Peyer's patch (tissue), 4 donors: Measurements from ENCODE around the gene PSPC1. TPM values are rescaled to one million over a fixed set of nuclear protein-coding genes. Genes with fewer than 3 reads are reported as not detected.
A peak's percentile ranks its signal among the peaks of the same experiment; 100 is the strongest.
"Not testable (repeated sequence)": the region's sequence is repeated elsewhere in the genome, so short reads cannot be mapped to it uniquely, and the experiment has no call there.

Experiments used
- DNase-seq, 3 donors: peaks; one replicate each; pipeline ENCODE4 v3.0.0-alpha.2; 2017 to 2019
- H3K27ac ChIP-seq, 4 donors: fragments of 200-600 bp; sonication (generic); one replicate each; pipeline ENCODE4 v1.5.1; 2016 to 2019
- H3K27me3 ChIP-seq, 2 donors: fragments of 200-600 bp; sonication (generic); one replicate each; pipeline ENCODE4 v1.5.1; 2019
- H3K36me3 ChIP-seq, 3 donors: fragments of 200-600 bp; sonication (generic); one replicate each; pipeline ENCODE4 v1.5.1; 2016 to 2019
- H3K4me1 ChIP-seq, 4 donors: fragments of 200-600 bp; sonication (generic); one replicate each; pipeline ENCODE4 v1.5.1; 2016 to 2019
- H3K4me3 ChIP-seq, 4 donors: fragments of 200-600 bp; sonication (generic); 1 replicate in 3 of 4; 2 replicates in 1 of 4; pipeline ENCODE4 v1.5.1; 2016 to 2019; ENCODE audit warnings: mild to moderate bottlenecking in 1 of 4
- H3K9me3 ChIP-seq, 4 donors: fragments of 200-600 bp; sonication (generic); one replicate each; pipeline ENCODE4 v1.5.1; 2016 to 2019; ENCODE audit warnings: mild to moderate bottlenecking in 1 of 4
- POLR2A ChIP-seq, 2 donors: fragments of 450-650 bp; IDR thresholded peaks; one replicate each; pipeline ENCODE4 v1.5.1; 2017; ENCODE audit warnings: antibody characterized with exemption in 2 of 2, mild to moderate bottlenecking in 2 of 2, moderate library complexity in 2 of 2
- total RNA-seq, 4 donors: library from RNA; depleted of rRNA; stranded (reverse); fragments of >200 nt; gene quantifications; one replicate each; pipeline ENCODE4 v1.1.0, GENCODE V29; 2016
- TF ChIP-seq, protein P1 (sequence below), 6 experiments: fragments of 450-650 bp in 4 of 6; fragments of 200-600 bp in 2 of 6; sonication (generic) in 1 of 6; IDR thresholded peaks; one replicate each; pipeline ENCODE4 v1.5.1; 2017 to 2019; ENCODE audit warnings: antibody characterized with exemption in 6 of 6, mild to moderate bottlenecking in 3 of 6, moderate library complexity in 1 of 6

Gene PSPC1
- total RNA-seq, 4 donors from 2014 or later = 39.6 to 337 (median 67.3) TPM

DNA sequence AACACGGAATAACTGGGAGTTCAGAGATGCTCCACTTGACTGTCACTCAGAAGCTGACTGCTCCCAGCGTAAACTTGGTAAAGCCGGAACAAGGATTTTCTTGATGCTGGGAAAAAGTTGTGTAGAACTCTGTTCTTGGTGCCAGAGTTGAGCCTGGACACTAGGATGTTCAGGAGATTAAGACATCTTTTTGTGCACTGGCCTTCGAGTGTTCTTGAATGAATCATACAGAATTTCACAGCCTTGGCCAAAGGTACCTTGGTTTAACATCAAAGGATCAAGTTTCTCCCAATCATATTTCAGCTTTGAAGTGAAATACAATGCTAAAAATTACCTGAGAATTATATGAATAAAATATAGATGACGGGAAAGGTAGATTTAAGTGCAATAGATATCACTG, 81.8 kb downstream of the PSPC1 start:
- DNase-seq, H3K27me3 ChIP-seq: not testable (repeated sequence)

DNA sequence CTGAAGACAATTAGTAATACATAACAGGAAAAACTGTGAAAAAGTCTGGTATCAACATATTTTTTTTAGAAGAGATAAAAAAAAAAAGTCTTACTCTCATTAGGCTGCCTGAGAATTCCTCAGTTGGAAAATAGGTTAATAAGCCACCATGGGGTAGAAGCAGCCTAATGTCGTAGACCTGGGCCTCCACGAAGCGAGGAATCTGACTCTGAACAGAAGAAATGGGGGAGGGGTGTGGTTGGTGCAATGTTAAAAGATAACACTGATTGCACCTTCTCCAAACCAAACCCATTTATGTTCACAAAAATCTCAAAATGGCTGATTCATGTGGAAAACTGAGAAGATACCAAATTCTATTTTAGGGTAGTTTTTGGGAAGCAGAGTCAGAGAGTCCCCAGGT, 86.9 kb downstream of the PSPC1 start:
- H3K27ac ChIP-seq = no peak overlapping the region
- no peak for DNase-seq
- TF ChIP-seq, protein P1, sequence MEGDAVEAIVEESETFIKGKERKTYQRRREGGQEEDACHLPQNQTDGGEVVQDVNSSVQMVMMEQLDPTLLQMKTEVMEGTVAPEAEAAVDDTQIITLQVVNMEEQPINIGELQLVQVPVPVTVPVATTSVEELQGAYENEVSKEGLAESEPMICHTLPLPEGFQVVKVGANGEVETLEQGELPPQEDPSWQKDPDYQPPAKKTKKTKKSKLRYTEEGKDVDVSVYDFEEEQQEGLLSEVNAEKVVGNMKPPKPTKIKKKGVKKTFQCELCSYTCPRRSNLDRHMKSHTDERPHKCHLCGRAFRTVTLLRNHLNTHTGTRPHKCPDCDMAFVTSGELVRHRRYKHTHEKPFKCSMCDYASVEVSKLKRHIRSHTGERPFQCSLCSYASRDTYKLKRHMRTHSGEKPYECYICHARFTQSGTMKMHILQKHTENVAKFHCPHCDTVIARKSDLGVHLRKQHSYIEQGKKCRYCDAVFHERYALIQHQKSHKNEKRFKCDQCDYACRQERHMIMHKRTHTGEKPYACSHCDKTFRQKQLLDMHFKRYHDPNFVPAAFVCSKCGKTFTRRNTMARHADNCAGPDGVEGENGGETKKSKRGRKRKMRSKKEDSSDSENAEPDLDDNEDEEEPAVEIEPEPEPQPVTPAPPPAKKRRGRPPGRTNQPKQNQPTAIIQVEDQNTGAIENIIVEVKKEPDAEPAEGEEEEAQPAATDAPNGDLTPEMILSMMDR (IDR thresholded peaks at IDR 0.05) = no peak
- TF ChIP-seq POLR2A (IDR thresholded peaks at IDR 0.05) = no peak
- no peak overlapping the region for H3K4me3 ChIP-seq
- H3K9me3 ChIP-seq = no peaks in the 10 kb centered on the region
- H3K4me1 ChIP-seq = no peaks in the 10 kb centered on the region
- no peaks in the 10 kb centered on the region for H3K36me3 ChIP-seq
- no peaks in the 10 kb centered on the region for H3K27me3 ChIP-seq

More for the DNA sequence above, 81.8 kb downstream of the PSPC1 start:
- not testable (repeated sequence) for H3K4me3 ChIP-seq, H3K4me1 ChIP-seq, H3K27ac ChIP-seq, H3K9me3 ChIP-seq, H3K36me3 ChIP-seq

DNA sequence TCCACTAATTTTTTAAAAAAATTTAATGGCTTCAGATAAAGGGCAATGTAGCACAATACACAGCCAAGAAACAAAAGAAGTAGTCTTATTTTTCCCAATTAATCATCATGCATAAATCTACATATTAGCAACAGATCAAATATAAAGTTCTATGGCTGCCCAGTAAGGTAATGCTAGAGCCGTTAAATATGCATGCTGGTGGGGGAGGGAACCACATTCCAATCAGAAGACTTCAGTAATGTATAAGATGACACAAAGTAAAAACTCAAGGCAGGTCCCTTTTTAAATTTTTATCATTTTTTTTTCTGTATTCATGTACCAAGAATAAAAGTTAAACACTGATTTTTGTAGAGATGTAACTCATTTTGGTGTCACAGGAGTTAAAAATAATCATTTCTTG, 87.3 kb downstream of the PSPC1 start:
- no peaks in the 10 kb centered on the region for H3K36me3 ChIP-seq
- H3K4me1 ChIP-seq = no peaks in the 10 kb centered on the region
- no peak for DNase-seq
- H3K27me3 ChIP-seq = no peaks in the 10 kb centered on the region
- H3K4me3 ChIP-seq = no peak overlapping the region
- H3K27ac ChIP-seq = no peak overlapping the region
- TF ChIP-seq, protein P1 (IDR thresholded peaks at IDR 0.05) = no peak
- no peak for TF ChIP-seq POLR2A (IDR thresholded peaks at IDR 0.05)
- H3K9me3 ChIP-seq = no peaks in the 10 kb centered on the region

DNA sequence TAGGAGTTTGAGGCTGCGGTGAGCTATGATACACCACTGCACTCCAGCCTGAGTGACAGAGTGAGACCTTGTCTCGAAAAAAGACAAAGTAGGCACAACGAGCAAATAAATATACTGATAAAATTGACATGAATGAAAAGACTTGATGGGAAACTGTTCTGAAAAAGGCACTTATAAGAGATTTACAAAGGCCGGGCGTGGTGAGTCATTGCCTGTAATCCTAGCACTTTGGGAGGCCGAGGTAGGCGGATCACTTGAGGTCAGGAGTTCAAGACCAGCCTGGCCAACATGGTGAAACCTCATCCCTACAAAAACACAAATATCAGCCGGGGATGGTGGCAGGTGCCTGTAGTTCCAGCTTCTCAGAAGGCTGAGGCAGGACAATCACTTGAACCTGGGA, 91.3 kb downstream of the PSPC1 start:
- not testable (repeated sequence) for H3K4me1 ChIP-seq

DNA sequence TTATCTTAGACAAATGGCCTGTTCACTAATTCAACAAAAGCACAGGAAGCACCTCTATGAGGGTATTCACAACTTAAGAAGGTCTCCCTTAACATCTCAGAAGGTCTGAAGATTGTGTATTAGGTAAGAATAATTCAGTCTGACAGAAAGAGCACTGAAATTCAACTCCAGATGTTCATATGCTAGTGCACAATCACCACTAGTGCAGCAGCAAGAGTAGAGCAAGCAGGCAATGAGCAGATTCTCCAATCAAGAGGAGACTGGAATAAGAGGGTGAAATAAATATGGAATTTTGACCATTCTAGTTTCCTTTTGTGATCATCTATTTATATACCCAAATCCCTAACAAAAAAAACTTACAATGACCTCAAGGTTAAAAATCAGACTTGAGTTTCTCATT, 97.3 kb downstream of the PSPC1 start:
- Histone ChIP-seq H3K4me1 (no peaks in the 10 kb centered on the region), H3K4me3 (no peak overlapping the region), H3K36me3 (no peaks in the 10 kb centered on the region), H3K27ac (peak overlapping the region in 1 of 4 donors; percentile 31), H3K9me3 (no peaks in the 10 kb centered on the region), H3K27me3 (no peaks in the 10 kb centered on the region)
- DNase-seq = no peak
- TF ChIP-seq POLR2A (IDR thresholded peaks at IDR 0.05) = no peak
- TF ChIP-seq, protein P1 (IDR thresholded peaks at IDR 0.05) = no peak

More for the DNA sequence above, 91.3 kb downstream of the PSPC1 start:
- H3K9me3 ChIP-seq, DNase-seq, H3K36me3 ChIP-seq, H3K4me3 ChIP-seq, H3K27ac ChIP-seq, H3K27me3 ChIP-seq: not testable (repeated sequence)

DNA sequence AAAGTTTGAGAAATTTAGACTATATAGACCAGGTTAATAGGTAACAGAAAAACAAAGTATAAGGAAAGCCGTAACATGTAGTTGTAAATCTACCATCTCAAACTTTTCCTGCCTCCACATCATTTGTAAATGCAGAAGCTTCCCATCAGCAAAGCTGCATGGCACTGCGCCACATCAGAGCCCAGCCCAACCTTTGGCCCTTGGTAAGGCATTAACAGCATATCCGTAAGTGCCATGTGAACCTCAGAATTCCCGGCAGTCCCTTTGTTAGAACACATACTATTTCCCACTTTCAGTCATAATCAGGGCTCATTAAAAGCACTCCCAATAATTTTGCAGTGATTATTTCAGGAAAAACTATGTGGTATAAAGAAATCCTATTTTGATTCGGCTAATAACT, 97.7 kb downstream of the PSPC1 start:
- no peaks in the 10 kb centered on the region for H3K4me1 ChIP-seq
- H3K27me3 ChIP-seq = no peaks in the 10 kb centered on the region
- peak overlapping the region in 1 of 4 donors; percentile 31 for H3K27ac ChIP-seq
- DNase-seq = peak in 2 of 3 donors; percentile 78 to 85
- TF ChIP-seq, protein P1 (IDR thresholded peaks at IDR 0.05) = no peak
- no peak for TF ChIP-seq POLR2A (IDR thresholded peaks at IDR 0.05)
- H3K36me3 ChIP-seq = no peaks in the 10 kb centered on the region
- no peak overlapping the region for H3K4me3 ChIP-seq
- H3K9me3 ChIP-seq = no peaks in the 10 kb centered on the region

DNA sequence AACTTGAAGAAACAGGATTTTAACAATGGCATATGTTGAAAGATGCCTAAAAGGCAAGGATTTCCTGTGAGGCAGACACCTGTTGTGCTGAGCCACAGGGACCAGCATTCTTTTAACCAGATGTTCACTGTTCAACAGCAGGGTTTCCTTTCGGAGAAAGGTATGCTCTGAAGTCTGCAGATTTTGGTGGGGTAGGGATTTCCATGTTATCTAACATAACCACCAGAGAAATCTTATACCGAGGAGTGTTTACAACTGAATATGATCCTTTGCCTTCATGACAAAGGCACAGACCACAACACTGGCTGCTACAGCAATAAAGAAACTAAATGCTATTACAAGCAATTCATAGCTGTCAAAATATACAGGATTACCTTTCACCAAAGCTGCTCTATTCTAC, 101.2 kb downstream of the PSPC1 start:
- no peak for DNase-seq
- Histone ChIP-seq H3K27ac (no peak overlapping the region), H3K27me3 (no peaks in the 10 kb centered on the region), H3K9me3 (no peaks in the 10 kb centered on the region), H3K4me1 (no peaks in the 10 kb centered on the region), H3K4me3 (no peak overlapping the region), H3K36me3 (peaks cover 0 to 6% (median 0%) of the 10 kb centered on the region in 3 donors)
- TF ChIP-seq, protein P1 (IDR thresholded peaks at IDR 0.05) = no peak
